ENCODE data around the gene CMBL. TPM values are rescaled to one million over a fixed set of nuclear protein-coding genes. Genes with fewer than 3 reads are reported as not detected.

Gene CMBL
- total and polyA plus RNA-seq, 2 experiments from 2014 or later, result 20.8 to 24.1 TPM

DNA sequence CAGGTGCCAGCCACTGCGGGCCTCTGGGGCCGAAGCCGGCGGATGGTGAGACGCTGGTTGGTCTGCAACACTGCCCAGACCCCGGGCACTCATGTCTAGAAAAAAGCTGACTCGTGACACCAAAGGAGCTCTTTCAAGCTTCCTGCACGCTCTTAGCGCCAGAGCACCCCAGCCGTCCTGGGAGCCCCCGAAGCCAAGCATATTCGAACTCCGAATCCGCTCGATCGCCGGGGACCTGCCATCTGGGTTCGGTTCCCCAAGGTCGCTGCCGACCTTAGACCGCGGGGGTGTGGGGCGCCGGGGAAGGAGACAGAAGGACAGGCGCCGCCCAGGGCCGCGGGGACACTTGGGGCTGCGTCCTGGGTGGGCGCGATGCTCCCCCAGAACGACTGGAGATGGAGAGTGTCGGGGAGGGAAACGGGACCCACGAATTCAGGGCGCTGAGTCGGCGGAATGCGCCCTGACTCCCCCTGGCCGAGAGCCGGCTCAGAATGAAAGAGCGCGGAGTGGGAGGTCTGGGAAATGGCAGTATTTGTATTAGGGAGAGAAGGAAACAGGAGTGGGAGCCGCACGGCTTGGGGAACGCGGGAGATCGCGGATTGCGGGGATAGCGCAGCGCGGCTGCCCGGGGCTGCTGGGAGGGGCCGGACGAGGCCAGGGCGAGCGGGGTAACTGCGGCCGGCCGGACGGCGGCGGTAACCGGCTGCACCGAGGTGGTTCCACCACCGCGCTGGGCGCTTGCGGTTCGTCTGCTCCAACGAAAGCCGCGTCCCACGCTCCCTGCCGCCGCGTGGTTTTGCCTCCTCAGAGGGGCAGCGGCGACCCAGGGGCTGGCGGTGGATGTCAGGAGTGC, 25.7 kb upstream of the CMBL start:
- no peaks in the 10 kb centered on the region for H3K36me3 ChIP-seq (replicated peaks; ENCODE audit: insufficient read depth, low read depth)
- DNase-seq (ENCODE audit: low spot score), result peak; percentile 55
- H3K4me3 ChIP-seq, result peak overlapping the region; percentile 38
- TF ChIP-seq EZH2 (IDR thresholded peaks at IDR 0.05; ENCODE audit: borderline replicate concordance) (peak; percentile 43), CTCF (IDR thresholded peaks at IDR 0.05; ENCODE audit: poor library complexity) (peak; percentile 21), EZH2phosphoT487 (IDR thresholded peaks at IDR 0.05; ENCODE audit: low read depth, severe bottlenecking, unreplicated experiment) (no peak)
- no peaks in the 10 kb centered on the region for H3K9me2 ChIP-seq (replicated peaks; ENCODE audit: insufficient read depth)
- no peaks in the 10 kb centered on the region for H4K20me1 ChIP-seq (ENCODE audit: insufficient read depth, poor library complexity, severe bottlenecking)
- no peak overlapping the region for H3K27ac ChIP-seq
- no peaks in the 10 kb centered on the region for H3K79me2 ChIP-seq
- WGBS (ENCODE audit: low lambda C conversion rate, missing lambda C conversion rate), result 3% methylated on average over 73 of the region's 81 CpGs
- peaks cover 30% of the 10 kb centered on the region for H3K4me1 ChIP-seq (ENCODE audit: insufficient read depth)
- peaks cover 14% of the 10 kb centered on the region for H3K27me3 ChIP-seq
- no peaks in the 10 kb centered on the region for H3K9me3 ChIP-seq (ENCODE audit: low read depth)
- H3K4me2 ChIP-seq, result peak overlapping the region; percentile 91
- H2AFZ ChIP-seq, result peak overlapping the region; percentile 98

DNA sequence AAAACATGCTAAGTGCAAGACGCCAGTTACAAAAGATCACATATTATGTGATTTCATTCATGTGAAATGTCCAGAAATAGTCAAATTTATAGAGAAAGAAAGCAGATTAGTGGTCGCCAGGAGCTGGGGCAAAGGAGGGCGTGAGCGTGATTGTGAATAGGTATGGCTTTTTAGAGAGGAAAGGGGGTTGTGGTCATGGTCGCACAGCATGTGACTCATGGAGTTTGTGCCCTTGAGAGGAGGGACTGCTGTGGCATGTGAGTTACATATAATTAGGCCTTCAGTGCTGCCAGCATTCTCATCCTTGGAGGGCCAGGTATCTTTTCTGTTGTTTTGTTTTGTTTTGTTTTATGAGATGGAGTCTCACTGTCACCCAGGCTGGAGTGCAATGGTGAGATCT, 24.6 kb upstream of the CMBL start:
- Histone ChIP-seq H3K9me3 (ENCODE audit: low read depth) (no peaks in the 10 kb centered on the region), H3K27me3 (peaks cover 14% of the 10 kb centered on the region), H3K9me2 (replicated peaks; ENCODE audit: insufficient read depth) (no peaks in the 10 kb centered on the region), H3K4me2 (no peak overlapping the region), H3K36me3 (replicated peaks; ENCODE audit: insufficient read depth, low read depth) (no peaks in the 10 kb centered on the region), H3K79me2 (no peaks in the 10 kb centered on the region), H3K27ac (peak overlapping the region; percentile 9), H2AFZ (no peak overlapping the region), H3K4me3 (no peak overlapping the region), H4K20me1 (ENCODE audit: insufficient read depth, poor library complexity, severe bottlenecking) (no peaks in the 10 kb centered on the region), H3K4me1 (ENCODE audit: insufficient read depth) (peaks cover 30% of the 10 kb centered on the region)
- DNase-seq (ENCODE audit: low spot score), result no peak
- TF ChIP-seq CTCF (IDR thresholded peaks at IDR 0.05; ENCODE audit: poor library complexity), result no peak
- TF ChIP-seq EZH2 (IDR thresholded peaks at IDR 0.05; ENCODE audit: borderline replicate concordance), result no peak
- no peak for TF ChIP-seq EZH2phosphoT487 (IDR thresholded peaks at IDR 0.05; ENCODE audit: low read depth, severe bottlenecking, unreplicated experiment)
- WGBS (ENCODE audit: low lambda C conversion rate, missing lambda C conversion rate), result 97% methylated on average over 5 of the region's 5 CpGs

DNA sequence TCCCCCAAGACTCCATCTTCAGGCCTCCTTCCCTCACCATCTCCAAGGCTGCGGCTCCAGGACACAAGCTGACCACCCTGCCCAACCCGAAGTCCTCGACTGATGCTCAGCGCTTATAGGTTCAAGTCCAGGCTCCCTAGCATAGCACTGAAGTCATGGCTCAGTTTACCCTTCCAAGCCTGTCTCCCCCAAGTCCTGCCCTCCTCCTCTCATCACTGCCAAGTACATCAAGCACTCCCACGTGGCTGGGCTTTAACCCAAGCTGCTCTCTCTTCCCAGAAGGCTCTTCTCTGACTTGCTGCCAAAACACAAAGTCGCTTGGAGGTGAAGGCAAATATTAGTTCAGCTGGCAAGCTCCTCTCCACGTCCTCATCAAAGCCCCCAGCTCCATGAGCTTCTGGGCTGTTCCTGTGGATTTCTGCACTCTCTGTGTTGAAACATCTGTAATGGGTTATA, 23.7 kb upstream of the CMBL start:
- no peaks in the 10 kb centered on the region for H4K20me1 ChIP-seq (ENCODE audit: insufficient read depth, poor library complexity, severe bottlenecking)
- H2AFZ ChIP-seq, result no peak overlapping the region
- H3K9me2 ChIP-seq (replicated peaks; ENCODE audit: insufficient read depth), result no peaks in the 10 kb centered on the region
- no peaks in the 10 kb centered on the region for H3K79me2 ChIP-seq
- no peaks in the 10 kb centered on the region for H3K9me3 ChIP-seq (ENCODE audit: low read depth)
- peaks cover 30% of the 10 kb centered on the region for H3K4me1 ChIP-seq (ENCODE audit: insufficient read depth)
- TF ChIP-seq EZH2 (IDR thresholded peaks at IDR 0.05; ENCODE audit: borderline replicate concordance) (no peak), EZH2phosphoT487 (IDR thresholded peaks at IDR 0.05; ENCODE audit: low read depth, severe bottlenecking, unreplicated experiment) (no peak), CTCF (IDR thresholded peaks at IDR 0.05; ENCODE audit: poor library complexity) (no peak)
- H3K36me3 ChIP-seq (replicated peaks; ENCODE audit: insufficient read depth, low read depth), result no peaks in the 10 kb centered on the region
- H3K4me2 ChIP-seq, result peak overlapping the region; percentile 8
- H3K27me3 ChIP-seq, result peaks cover 14% of the 10 kb centered on the region
- peak overlapping the region; percentile 81 for H3K27ac ChIP-seq
- DNase-seq (ENCODE audit: low spot score), result peak; percentile 61
- no peak overlapping the region for H3K4me3 ChIP-seq
- 62% methylated on average over 7 of the region's 7 CpGs for WGBS (ENCODE audit: low lambda C conversion rate, missing lambda C conversion rate)
